ENCODE data around the gene POP4. TPM values are rescaled to one million over a fixed set of nuclear protein-coding genes. Genes with fewer than 3 reads are reported as not detected.

The POP4 gene
- total and polyA plus RNA-seq, 2 of the 4 experiments (the other 2 are of a cell fraction), result 65.1 to 87.2 TPM

- TF ChIP-seq POLR2A (IDR thresholded peaks at IDR 0.05; ENCODE audit: low read depth, low read length) (no peak), MXI1 (IDR thresholded peaks at IDR 0.05; ENCODE audit: borderline replicate concordance, low read depth, low read length) (no peak), CHD1 (IDR thresholded peaks at IDR 0.05; ENCODE audit: low read depth, low read length) (no peak), FOS (IDR thresholded peaks at IDR 0.05; ENCODE audit: low read depth, low read length) (no peak), RCOR1 (IDR thresholded peaks at IDR 0.05; ENCODE audit: insufficient replicate concordance, low read length) (no peak), MAZ (IDR thresholded peaks at IDR 0.05; ENCODE audit: borderline replicate concordance, low read depth, low read length) (no peak), RFX5 (IDR thresholded peaks at IDR 0.05; ENCODE audit: low read depth, low read length) (no peak), MAFK (IDR thresholded peaks at IDR 0.05; ENCODE audit: low read depth, low read length) (no peak), NFE2L2 (IDR thresholded peaks at IDR 0.05; ENCODE audit: low read depth, low read length) (no peak)
- TF ChIP-seq, protein P1, sequence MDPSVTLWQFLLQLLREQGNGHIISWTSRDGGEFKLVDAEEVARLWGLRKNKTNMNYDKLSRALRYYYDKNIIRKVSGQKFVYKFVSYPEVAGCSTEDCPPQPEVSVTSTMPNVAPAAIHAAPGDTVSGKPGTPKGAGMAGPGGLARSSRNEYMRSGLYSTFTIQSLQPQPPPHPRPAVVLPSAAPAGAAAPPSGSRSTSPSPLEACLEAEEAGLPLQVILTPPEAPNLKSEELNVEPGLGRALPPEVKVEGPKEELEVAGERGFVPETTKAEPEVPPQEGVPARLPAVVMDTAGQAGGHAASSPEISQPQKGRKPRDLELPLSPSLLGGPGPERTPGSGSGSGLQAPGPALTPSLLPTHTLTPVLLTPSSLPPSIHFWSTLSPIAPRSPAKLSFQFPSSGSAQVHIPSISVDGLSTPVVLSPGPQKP (IDR thresholded peaks at IDR 0.05; ENCODE audit: borderline replicate concordance, low read depth, low read length), result no peak
- WGBS, 2 experiments (ENCODE audit: extremely low coverage in 2 of 2, insufficient read length in 1 of 2), result no CpG with 5 or more reads among the region's 2 CpGs
- dilution Hi-C loops (cut with HindIII; ENCODE audit: low sequenced_read_pairs, unreplicated experiment), result no loop called here
- Histone ChIP-seq H4K5ac (ENCODE audit: low read depth, low read length) (no peak overlapping the region), H4K20me1 (ENCODE audit: insufficient read depth, low read length) (no peaks in the 10 kb centered on the region), H3K18ac (ENCODE audit: low read depth, low read length) (no peak overlapping the region), H3K4me3 (ENCODE audit: insufficient read depth, low read depth, low read length) (no peak overlapping the region), H3K9me1 (ENCODE audit: insufficient read depth, low read length) (no peaks in the 10 kb centered on the region), H3K27me3 (ENCODE audit: control insufficient read depth, insufficient read depth, low read length) (no peaks in the 10 kb centered on the region; the same call in none of the 2 replicates), H2AFZ (replicated peaks; ENCODE audit: low read length, poor library complexity) (no peak overlapping the region), H4K8ac (ENCODE audit: low read depth in 2 of 2, low read length in 2 of 2) (no peak overlapping the region), H3K23ac (ENCODE audit: low read depth, low read length) (no peak overlapping the region), H3K9me3 (ENCODE audit: control insufficient read depth, insufficient read depth, low read length) (no peaks in the 10 kb centered on the region), H2AK5ac (ENCODE audit: low read depth, low read length) (no peak overlapping the region), H3K4me1 (ENCODE audit: control insufficient read depth, insufficient read depth, low read length) (no peaks in the 10 kb centered on the region), H3K56ac (ENCODE audit: extremely low read depth, insufficient read depth, low read length) (no peak overlapping the region), H3K4ac (ENCODE audit: low read depth, low read length) (no peak overlapping the region), H2BK20ac (ENCODE audit: low read depth, low read length) (no peak overlapping the region), H3K4me2 (ENCODE audit: low read depth, low read length) (no peak overlapping the region), H3K14ac (replicated peaks; ENCODE audit: low read depth, low read length) (no peak overlapping the region), H2AK9ac (replicated peaks; ENCODE audit: low read depth, low read length, poor library complexity) (no peak overlapping the region), H3K27ac (ENCODE audit: insufficient read depth, low read length) (no peak overlapping the region), H4K91ac (ENCODE audit: insufficient read depth, low read depth, low read length) (no peak overlapping the region), H3K79me1 (ENCODE audit: low read depth in 1 of 2, low read length in 2 of 2) (no peaks in the 10 kb centered on the region), H2BK120ac (ENCODE audit: low read depth, low read length) (no peak overlapping the region), H3K36me3 (ENCODE audit: control insufficient read depth, insufficient read depth, low read length) (no peaks in the 10 kb centered on the region), H2BK5ac (ENCODE audit: low read depth, low read length, poor library complexity, severe bottlenecking) (no peak overlapping the region), H2BK15ac (ENCODE audit: low read depth, low read length) (no peak overlapping the region), H3K9ac (ENCODE audit: low read depth, low read length) (no peak overlapping the region)
- DNase-seq (no peak), ATAC-seq (ENCODE audit: low read depth) (0 out of 2 replicates have a peak, but pooled peaks have one; percentile 24)
- BruUV-seq (replicated peaks), result no TSS peak
- CTCF ChIA-PET, result interaction anchor here (0.7 kb wide), 1 partner anchor 102 kb away, joined by 4 read pairs; no protein-coding TSS in a partner anchor
- in situ Hi-C loops (cut with MboI; ENCODE audit: low sequenced_read_pairs), result no loop called here
- POLR2A ChIA-PET (ENCODE audit: unreplicated experiment), result no interaction called here
- intact Hi-C loops (cut with micrococcal nuclease), result no loop called here
Measured at GRCh38 chr19:29630655-29631054, 24.6 kb downstream of the POP4 start.
